Testis (tissue), 3 donors: ENCODE results near the gene BASP1. TPM values are rescaled to one million over a fixed set of nuclear protein-coding genes. Genes with fewer than 3 reads are reported as not detected.

Experiments
- DNase-seq: peaks from one replicate; pipeline ENCODE4 v3.0.0-alpha.2; 2019
- H3K27ac ChIP-seq, 2 donors: fragments of 200-600 bp; sonication (generic); one replicate each; pipeline ENCODE4 v1.5.1; 2019
- H3K27me3 ChIP-seq: fragments of 200-600 bp; sonication (generic); one replicate; pipeline ENCODE4 v1.5.1; 2019
- H3K36me3 ChIP-seq: fragments of 200-600 bp; sonication (generic); one replicate; pipeline ENCODE4 v1.5.1; 2017; ENCODE audit warnings: low read depth; ENCODE audit errors: missing control alignments
- H3K4me1 ChIP-seq: fragments of 200-600 bp; sonication (generic); one replicate; pipeline ENCODE4 v1.5.1; 2019
- H3K4me3 ChIP-seq, 2 donors: fragments of 200-600 bp; sonication (generic); one replicate each; pipeline ENCODE4 v1.5.1; 2017 to 2019
- H3K9me3 ChIP-seq: fragments of 200-600 bp; sonication (generic); one replicate; pipeline ENCODE4 v1.5.1; 2017
- CTCF ChIP-seq, 3 experiments: fragments of 450-650 bp in 2 of 3; fragments of 200-600 bp in 1 of 3; sonication (generic) in 1 of 3; IDR thresholded peaks; one replicate each; pipeline ENCODE4 v1.5.1; 2016 to 2019; ENCODE audit warnings: antibody characterized with exemption in 3 of 3, mild to moderate bottlenecking in 2 of 3, moderate library complexity in 1 of 3
- POLR2A ChIP-seq: fragments of 450-650 bp; IDR thresholded peaks from one replicate; pipeline ENCODE4 v1.6.1; 2017; ENCODE audit warnings: antibody characterized with exemption, mild to moderate bottlenecking, moderate library complexity
- WGBS, 2 donors: methylation state at CpG; one replicate each; pipeline ENCODE4 v1.1.5; 2018; 5-methylcytosine and 5-hydroxymethylcytosine counted together
- intact Hi-C: fragments of 100-400 bp; cut with DNase I; formaldehyde crosslinking; loops from one replicate; pipeline ENCODE4 v1.15.1; 2023; ENCODE audit warnings: low total_unique reads
- polyA plus RNA-seq: library from polyadenylated mRNA; stranded (reverse); fragments of 350-450 nt; fragmentation: Illumina TruSeq; extraction: RNeasy Lipid Tissue Mini Kit (QIAGEN cat#74804); gene quantifications from one replicate; pipeline ENCODE4 v1.2.3, GENCODE V29; 2014; ENCODE audit warnings: low read depth, low replicate concordance; ENCODE audit not compliant: insufficient read depth
- total RNA-seq, 2 donors: library from RNA; depleted of rRNA; stranded (reverse); fragments of >200 nt; gene quantifications; one replicate each; pipeline ENCODE4 v1.2.3, GENCODE V29; 2016

Gene BASP1
- total and polyA plus RNA-seq, 3 donors from 2014 or later = 2.1 to 5.6 (median 2.6) TPM

- no peak for TF ChIP-seq CTCF (IDR thresholded peaks at IDR 0.05)
- no peak for TF ChIP-seq POLR2A
- Histone ChIP-seq H3K9me3 (no peaks in the 10 kb centered on the region), H3K27me3 (no peaks in the 10 kb centered on the region), H3K27ac (no peak overlapping the region), H3K4me3 (no peak overlapping the region), H3K4me1 (peaks cover 8% of the 10 kb centered on the region), H3K36me3 (no peaks in the 10 kb centered on the region)
- 61 to 64% methylated on average over 5 of the region's 5 CpGs for WGBS, 2 donors
- DNase-seq = no peak
- intact Hi-C loops = loop anchor here (10.0 kb wide), 1 partner anchor 722 kb away; no protein-coding TSS in a partner anchor
These were observed 20.7 kb upstream of the BASP1 start for GRCh38 chr5:17196697-17197096.

- peak; percentile 49 for DNase-seq
- WGBS, 2 donors = 22 to 27% methylated on average over 10 of the region's 10 CpGs
These were observed 13.9 kb upstream of the BASP1 start for GRCh38 chr5:17203329-17204132.

GRCh38 chr5:17204133-17204489 lies 13.3 kb upstream of the BASP1 start:
- intact Hi-C loops = no loop called here

More at GRCh38 chr5:17203329-17204132, 13.9 kb upstream of the BASP1 start:
- Histone ChIP-seq H3K27me3 (no peaks in the 10 kb centered on the region), H3K4me1 (no peaks in the 10 kb centered on the region), H3K4me3 (no peak overlapping the region), H3K27ac (no peak overlapping the region), H3K9me3 (no peaks in the 10 kb centered on the region), H3K36me3 (no peaks in the 10 kb centered on the region)
- intact Hi-C loops = no loop called here
- peak; percentile 56 to 75 (median 73) for TF ChIP-seq CTCF (IDR thresholded peaks at IDR 0.05)
- no peak for TF ChIP-seq POLR2A

DNA sequence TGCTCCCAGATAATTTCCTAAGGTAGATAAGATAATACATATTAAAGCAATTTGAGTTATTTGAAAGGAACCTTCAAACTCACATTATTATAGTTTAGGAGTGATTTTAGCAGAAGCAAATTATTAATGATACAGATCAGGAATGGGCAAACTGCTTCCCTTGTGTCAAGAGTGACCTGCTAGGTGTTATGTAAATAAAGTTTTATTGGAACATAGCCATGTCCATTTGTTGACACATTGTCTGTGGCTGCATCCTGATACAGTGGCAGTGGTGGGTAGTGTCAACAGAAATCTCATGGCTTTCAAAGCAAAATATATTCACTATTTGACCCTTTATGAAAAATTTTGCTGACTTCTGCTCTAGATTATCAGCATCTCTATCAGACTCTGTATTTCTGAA lies 11.4 kb upstream of the BASP1 start:
- intact Hi-C loops = no loop called here
- TF ChIP-seq POLR2A (no peak), CTCF (IDR thresholded peaks at IDR 0.05) (no peak)
- H3K27ac ChIP-seq = no peak overlapping the region
- H3K9me3 ChIP-seq = no peaks in the 10 kb centered on the region
- no peak overlapping the region for H3K4me3 ChIP-seq
- H3K4me1 ChIP-seq = no peaks in the 10 kb centered on the region
- DNase-seq = no peak
- H3K36me3 ChIP-seq = no peaks in the 10 kb centered on the region
- no peaks in the 10 kb centered on the region for H3K27me3 ChIP-seq

More at GRCh38 chr5:17204133-17204489, 13.3 kb upstream of the BASP1 start:
- TF ChIP-seq CTCF (IDR thresholded peaks at IDR 0.05) (no peak), POLR2A (no peak)
- H3K4me3 ChIP-seq = no peak overlapping the region
- H3K27me3 ChIP-seq = no peaks in the 10 kb centered on the region
- no peak for DNase-seq
- 40 to 42% methylated on average over 6 of the region's 6 CpGs for WGBS, 2 donors
- no peaks in the 10 kb centered on the region for H3K36me3 ChIP-seq
- no peaks in the 10 kb centered on the region for H3K9me3 ChIP-seq
- H3K27ac ChIP-seq = no peak overlapping the region
- no peaks in the 10 kb centered on the region for H3K4me1 ChIP-seq

DNA sequence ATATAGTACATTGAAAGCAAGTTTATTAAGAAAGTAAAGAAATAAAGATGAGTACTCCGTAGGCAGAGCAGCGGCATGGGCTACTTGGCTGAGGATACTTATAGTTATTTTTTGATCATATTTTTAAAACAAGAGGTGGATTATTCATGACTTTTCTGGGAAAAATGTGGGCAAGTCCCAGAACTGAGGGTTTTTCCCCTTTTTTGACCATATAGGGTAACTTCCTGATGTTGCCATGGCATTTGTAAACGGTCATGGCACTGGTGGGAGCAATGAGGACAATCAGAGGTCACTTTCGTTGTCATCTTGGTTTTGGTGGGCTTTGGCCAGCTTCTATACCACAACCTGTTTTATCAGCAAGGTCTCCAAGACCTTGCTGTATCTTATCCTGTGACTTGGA lies 5.2 kb upstream of the BASP1 start:
- Histone ChIP-seq H3K27me3 (no peaks in the 10 kb centered on the region), H3K27ac (no peak overlapping the region), H3K4me3 (no peak overlapping the region), H3K4me1 (peaks cover 5% of the 10 kb centered on the region), H3K36me3 (no peaks in the 10 kb centered on the region), H3K9me3 (no peaks in the 10 kb centered on the region)
- no peak for TF ChIP-seq POLR2A
- no peak for TF ChIP-seq CTCF (IDR thresholded peaks at IDR 0.05)
- 79 to 87% methylated on average over 4 of the region's 4 CpGs for WGBS, 2 donors
- DNase-seq = no peak
- intact Hi-C loops = loop anchor here (10.0 kb wide), 1 partner anchor 1103 kb away; no protein-coding TSS in a partner anchor
